NB4 (cell line): ENCODE measurements around the gene MAPK11.

Experiments
- CTCF ChIP-seq: IDR thresholded peaks from one replicate; pipeline ENCODE4 v1.5.1; 2012; ENCODE audit warnings: low read depth, low read length
- POLR2A ChIP-seq: IDR thresholded peaks from 2 replicates; pipeline ENCODE4 v1.6.1; 2011; ENCODE audit warnings: mild to moderate bottlenecking; ENCODE audit not compliant: insufficient read length; ENCODE audit errors: extremely low read depth

GRCh38 chr22:50319503-50319951, 49.3 kb upstream of the MAPK11 start:
- TF ChIP-seq CTCF (no peak), POLR2A (no peak)
